Activated naive CD8-positive, alpha-beta T cell treated with anti-CD3 and anti-CD28 coated beads for 36 hours (primary cell): ENCODE results near the gene IL17REL. TPM values are rescaled to one million over a fixed set of nuclear protein-coding genes. Genes with fewer than 3 reads are reported as not detected.
A peak's percentile ranks its signal among the peaks of the same experiment; 100 is the strongest.

ENCODE experiments used
- DNase-seq: peaks from one replicate; pipeline ENCODE4 v3.0.0; 2021
- H3K27ac Mint-ChIP-seq: one replicate; pipeline ENCODE4 v1.8.0; 2022; ENCODE audit warnings: mild to moderate bottlenecking, moderate library complexity, mixed read lengths
- H3K27me3 Mint-ChIP-seq: one replicate; pipeline ENCODE4 v1.8.0; 2022; ENCODE audit warnings: mild to moderate bottlenecking, mixed read lengths
- H3K36me3 Mint-ChIP-seq: one replicate; pipeline ENCODE4 v1.8.0; 2021; ENCODE audit warnings: mild to moderate bottlenecking, mixed read lengths
- H3K4me1 Mint-ChIP-seq: one replicate; pipeline ENCODE4 v1.8.0; 2021; ENCODE audit warnings: mixed read lengths
- H3K4me3 Mint-ChIP-seq: one replicate; pipeline ENCODE4 v1.8.0; 2022; ENCODE audit warnings: mild to moderate bottlenecking, moderate library complexity, mixed read lengths
- H3K9me3 Mint-ChIP-seq: one replicate; pipeline ENCODE4 v1.8.0; 2022; ENCODE audit warnings: mixed read lengths
- total RNA-seq, 2 experiments: library from RNA; stranded (reverse); gene quantifications; one replicate each; pipeline ENCODE4 v1.2.3, GENCODE V29; 2021

Gene IL17REL
- total RNA-seq, 2 experiments from 2014 or later: not detected

- Mint-ChIP-seq H3K27me3 (no peaks in the 10 kb centered on the region), H3K27ac (peak overlapping the region; percentile 93), H3K9me3 (no peaks in the 10 kb centered on the region), H3K4me1 (peaks cover 14% of the 10 kb centered on the region), H3K36me3 (peaks cover 24% of the 10 kb centered on the region), H3K4me3 (peak overlapping the region; percentile 83)
- DNase-seq: no peak
Observed at GRCh38 chr22:49958931-49959781, 53.4 kb downstream of the IL17REL start.

- H3K27ac Mint-ChIP-seq: peak overlapping the region; percentile 93
Observed at GRCh38 chr22:49958366-49958921, 54.1 kb downstream of the IL17REL start.

GRCh38 chr22:49957826-49958365 lies 54.7 kb downstream of the IL17REL start:
- no peaks in the 10 kb centered on the region for H3K9me3 Mint-ChIP-seq
- DNase-seq: no peak
- no peak overlapping the region for H3K27ac Mint-ChIP-seq
- peak overlapping the region; percentile 22 for H3K4me3 Mint-ChIP-seq
- peaks cover 7% of the 10 kb centered on the region for H3K4me1 Mint-ChIP-seq
- no peaks in the 10 kb centered on the region for H3K27me3 Mint-ChIP-seq
- peaks cover 11% of the 10 kb centered on the region for H3K36me3 Mint-ChIP-seq

More at GRCh38 chr22:49958366-49958921, 54.1 kb downstream of the IL17REL start:
- Mint-ChIP-seq H3K36me3 (peaks cover 17% of the 10 kb centered on the region), H3K27me3 (no peaks in the 10 kb centered on the region), H3K4me3 (peak overlapping the region; percentile 83), H3K4me1 (peaks cover 7% of the 10 kb centered on the region), H3K9me3 (no peaks in the 10 kb centered on the region)
- no peak for DNase-seq

GRCh38 chr22:49956914-49957825 lies 55.4 kb downstream of the IL17REL start:
- no peaks in the 10 kb centered on the region for H3K27me3 Mint-ChIP-seq
- H3K9me3 Mint-ChIP-seq: no peaks in the 10 kb centered on the region
- peaks cover 6% of the 10 kb centered on the region for H3K36me3 Mint-ChIP-seq
- H3K4me1 Mint-ChIP-seq: peaks cover 7% of the 10 kb centered on the region
- H3K4me3 Mint-ChIP-seq: no peak overlapping the region
- no peak overlapping the region for H3K27ac Mint-ChIP-seq
- no peak for DNase-seq

- Mint-ChIP-seq H3K4me3 (no peak overlapping the region), H3K27me3 (no peaks in the 10 kb centered on the region), H3K36me3 (peaks cover under 1% of the 10 kb centered on the region), H3K9me3 (no peaks in the 10 kb centered on the region), H3K4me1 (peaks cover 7% of the 10 kb centered on the region), H3K27ac (no peak overlapping the region)
- DNase-seq: no peak
Observed at GRCh38 chr22:49956418-49956770, 56.2 kb downstream of the IL17REL start.

- Mint-ChIP-seq H3K9me3 (no peaks in the 10 kb centered on the region), H3K4me1 (peaks cover 7% of the 10 kb centered on the region), H3K36me3 (no peaks in the 10 kb centered on the region), H3K4me3 (no peak overlapping the region), H3K27me3 (no peaks in the 10 kb centered on the region), H3K27ac (no peak overlapping the region)
- no peak for DNase-seq
Observed at GRCh38 chr22:49955581-49956417, 56.8 kb downstream of the IL17REL start.

- no peak overlapping the region for H3K27ac Mint-ChIP-seq
- peaks cover 7% of the 10 kb centered on the region for H3K4me1 Mint-ChIP-seq
- H3K27me3 Mint-ChIP-seq: no peaks in the 10 kb centered on the region
- H3K9me3 Mint-ChIP-seq: no peaks in the 10 kb centered on the region
- H3K4me3 Mint-ChIP-seq: no peak overlapping the region
- no peaks in the 10 kb centered on the region for H3K36me3 Mint-ChIP-seq
- DNase-seq: no peak
Observed at GRCh38 chr22:49954991-49955580, 57.5 kb downstream of the IL17REL start.

- H3K9me3 Mint-ChIP-seq: no peaks in the 10 kb centered on the region
- no peak overlapping the region for H3K27ac Mint-ChIP-seq
- no peak overlapping the region for H3K4me3 Mint-ChIP-seq
- no peaks in the 10 kb centered on the region for H3K27me3 Mint-ChIP-seq
- H3K36me3 Mint-ChIP-seq: no peaks in the 10 kb centered on the region
- H3K4me1 Mint-ChIP-seq: peaks cover 6% of the 10 kb centered on the region
- no peak for DNase-seq
Observed at GRCh38 chr22:49954354-49954753, 58.2 kb downstream of the IL17REL start.

GRCh38 chr22:49953680-49954344 lies 58.8 kb downstream of the IL17REL start:
- Mint-ChIP-seq H3K9me3 (no peaks in the 10 kb centered on the region), H3K36me3 (no peaks in the 10 kb centered on the region), H3K4me1 (peaks cover 1% of the 10 kb centered on the region), H3K27ac (no peak overlapping the region), H3K4me3 (no peak overlapping the region), H3K27me3 (no peaks in the 10 kb centered on the region)
- DNase-seq: no peak

- Mint-ChIP-seq H3K9me3 (no peaks in the 10 kb centered on the region), H3K4me3 (no peak overlapping the region), H3K27me3 (no peaks in the 10 kb centered on the region), H3K27ac (no peak overlapping the region), H3K36me3 (no peaks in the 10 kb centered on the region), H3K4me1 (peaks cover 1% of the 10 kb centered on the region)
- DNase-seq: no peak
Observed at GRCh38 chr22:49953027-49953679, 59.4 kb downstream of the IL17REL start.

GRCh38 chr22:49951986-49952896 lies 60.3 kb downstream of the IL17REL start:
- no peaks in the 10 kb centered on the region for H3K27me3 Mint-ChIP-seq
- H3K9me3 Mint-ChIP-seq: no peaks in the 10 kb centered on the region
- H3K27ac Mint-ChIP-seq: no peak overlapping the region
- no peaks in the 10 kb centered on the region for H3K36me3 Mint-ChIP-seq
- DNase-seq: no peak
- peaks cover 1% of the 10 kb centered on the region for H3K4me1 Mint-ChIP-seq
- no peak overlapping the region for H3K4me3 Mint-ChIP-seq

- DNase-seq: no peak
- Mint-ChIP-seq H3K4me1 (peaks cover 1% of the 10 kb centered on the region), H3K27ac (no peak overlapping the region), H3K36me3 (no peaks in the 10 kb centered on the region), H3K9me3 (no peaks in the 10 kb centered on the region), H3K27me3 (no peaks in the 10 kb centered on the region), H3K4me3 (no peak overlapping the region)
Observed at GRCh38 chr22:49951678-49951985, 60.9 kb downstream of the IL17REL start.
